ENCODE results near the gene MBD6. TPM values are rescaled to one million over a fixed set of nuclear protein-coding genes. Genes with fewer than 3 reads are reported as not detected.

Gene MBD6
- total and polyA plus RNA-seq, 5 donors: 16.4 to 50.9 (median 37.6) TPM

- WGBS: 64% methylated on average over 11 of the region's 11 CpGs
- no peak overlapping the region for H3K4me3 ChIP-seq (ENCODE audit: low read length)
Measured at GRCh38 chr12:57524814-57525614, 2.4 kb downstream of the MBD6 start.

GRCh38 chr12:57525615-57526383 is 3.2 kb downstream of the MBD6 start:
- 77% methylated on average over 16 of the region's 16 CpGs for WGBS
- H3K4me1 ChIP-seq (ENCODE audit: control insufficient read depth, insufficient read depth, low read length): peaks cover 10% of the 10 kb centered on the region
- H3K4me3 ChIP-seq (ENCODE audit: low read length): no peak overlapping the region

More at GRCh38 chr12:57524814-57525614, 2.4 kb downstream of the MBD6 start:
- Histone ChIP-seq H3K9me3 (ENCODE audit: control insufficient read depth, low read length) (no peaks in the 10 kb centered on the region), H3K27me3 (ENCODE audit: control insufficient read depth, insufficient read depth) (no peaks in the 10 kb centered on the region), H3K4me1 (ENCODE audit: control insufficient read depth, insufficient read depth, low read length) (peaks cover 10% of the 10 kb centered on the region), H3K27ac (ENCODE audit: low read length) (no peak overlapping the region)
- DNase-seq: peak in 1 of 3 donors; percentile 71
- intact Hi-C loops (cut with DNase I): no loop called here
- ATAC-seq: no peak

GRCh38 chr12:57526477-57527126 is 4.0 kb downstream of the MBD6 start:
- intact Hi-C loops (cut with DNase I): no loop called here
- no peak overlapping the region for H3K27ac ChIP-seq (ENCODE audit: low read length)
- DNase-seq: no peak
- ATAC-seq: no peak
- no peak overlapping the region for H3K4me3 ChIP-seq (ENCODE audit: low read length)
- H3K9me3 ChIP-seq (ENCODE audit: control insufficient read depth, low read length): no peaks in the 10 kb centered on the region
- H3K4me1 ChIP-seq (ENCODE audit: control insufficient read depth, insufficient read depth, low read length): peaks cover 6% of the 10 kb centered on the region
- no peaks in the 10 kb centered on the region for H3K27me3 ChIP-seq (ENCODE audit: control insufficient read depth, insufficient read depth)
- 77% methylated on average over 4 of the region's 4 CpGs for WGBS

More at GRCh38 chr12:57525615-57526383, 3.2 kb downstream of the MBD6 start:
- ATAC-seq (no peak), DNase-seq (peak in 1 of 3 donors; percentile 68)
- Histone ChIP-seq H3K27me3 (ENCODE audit: control insufficient read depth, insufficient read depth) (no peaks in the 10 kb centered on the region), H3K27ac (ENCODE audit: low read length) (no peak overlapping the region), H3K9me3 (ENCODE audit: control insufficient read depth, low read length) (no peaks in the 10 kb centered on the region)
- intact Hi-C loops (cut with DNase I): no loop called here

GRCh38 chr12:57527184-57527583 is 4.6 kb downstream of the MBD6 start:
- Histone ChIP-seq H3K9me3 (ENCODE audit: control insufficient read depth, low read length) (no peaks in the 10 kb centered on the region), H3K4me3 (ENCODE audit: low read length) (no peak overlapping the region), H3K4me1 (ENCODE audit: control insufficient read depth, insufficient read depth, low read length) (peaks cover 5% of the 10 kb centered on the region), H3K27me3 (ENCODE audit: control insufficient read depth, insufficient read depth) (no peaks in the 10 kb centered on the region), H3K27ac (ENCODE audit: low read length) (no peak overlapping the region)
- DNase-seq (no peak), ATAC-seq (no peak)
- intact Hi-C loops (cut with DNase I): no loop called here
- WGBS: 71% methylated on average over 5 of the region's 5 CpGs

GRCh38 chr12:57528176-57528575 is 5.6 kb downstream of the MBD6 start:
- Histone ChIP-seq H3K27ac (ENCODE audit: low read length) (no peak overlapping the region), H3K9me3 (ENCODE audit: control insufficient read depth, low read length) (no peaks in the 10 kb centered on the region), H3K4me3 (ENCODE audit: low read length) (no peak overlapping the region), H3K27me3 (ENCODE audit: control insufficient read depth, insufficient read depth) (no peaks in the 10 kb centered on the region), H3K4me1 (ENCODE audit: control insufficient read depth, insufficient read depth, low read length) (peaks cover 5% of the 10 kb centered on the region)
- WGBS: 74% methylated on average over 12 of the region's 12 CpGs
- no peak for ATAC-seq
- intact Hi-C loops (cut with DNase I): no loop called here
- no peak for DNase-seq

- Histone ChIP-seq H3K4me1 (ENCODE audit: control insufficient read depth, insufficient read depth, low read length) (peaks cover 3% of the 10 kb centered on the region), H3K4me3 (ENCODE audit: low read length) (no peak overlapping the region), H3K27me3 (ENCODE audit: control insufficient read depth, insufficient read depth) (no peaks in the 10 kb centered on the region), H3K27ac (ENCODE audit: low read length) (no peak overlapping the region), H3K9me3 (ENCODE audit: control insufficient read depth, low read length) (no peaks in the 10 kb centered on the region)
- DNase-seq (no peak), ATAC-seq (no peak)
- WGBS: 73% methylated on average over 10 of the region's 10 CpGs
- intact Hi-C loops (cut with DNase I): no loop called here
Measured at GRCh38 chr12:57528831-57529555, 6.4 kb downstream of the MBD6 start.

- ATAC-seq: no peak
- Histone ChIP-seq H3K27me3 (ENCODE audit: control insufficient read depth, insufficient read depth) (no peaks in the 10 kb centered on the region), H3K9me3 (ENCODE audit: control insufficient read depth, low read length) (no peaks in the 10 kb centered on the region), H3K27ac (ENCODE audit: low read length) (no peak overlapping the region), H3K4me1 (ENCODE audit: control insufficient read depth, insufficient read depth, low read length) (no peaks in the 10 kb centered on the region), H3K4me3 (ENCODE audit: low read length) (no peak overlapping the region)
- WGBS: 57% methylated on average over 6 of the region's 6 CpGs
- DNase-seq: no peak
- intact Hi-C loops (cut with DNase I): no loop called here
Measured at GRCh38 chr12:57529831-57530230, 7.2 kb downstream of the MBD6 start.

- no peak overlapping the region for H3K4me3 ChIP-seq (ENCODE audit: low read length)
- DNase-seq: no peak
- H3K4me1 ChIP-seq (ENCODE audit: control insufficient read depth, insufficient read depth, low read length): no peaks in the 10 kb centered on the region
- WGBS: 67% methylated on average over 5 of the region's 5 CpGs
- H3K27ac ChIP-seq (ENCODE audit: low read length): no peak overlapping the region
- intact Hi-C loops (cut with DNase I): no loop called here
- no peaks in the 10 kb centered on the region for H3K27me3 ChIP-seq (ENCODE audit: control insufficient read depth, insufficient read depth)
- no peak for ATAC-seq
- H3K9me3 ChIP-seq (ENCODE audit: control insufficient read depth, low read length): no peaks in the 10 kb centered on the region
Measured at GRCh38 chr12:57530396-57531142, 7.9 kb downstream of the MBD6 start.

- Histone ChIP-seq H3K9me3 (ENCODE audit: control insufficient read depth, low read length) (no peaks in the 10 kb centered on the region), H3K4me3 (ENCODE audit: low read length) (no peak overlapping the region), H3K27me3 (ENCODE audit: control insufficient read depth, insufficient read depth) (no peaks in the 10 kb centered on the region), H3K4me1 (ENCODE audit: control insufficient read depth, insufficient read depth, low read length) (no peaks in the 10 kb centered on the region), H3K27ac (ENCODE audit: low read length) (no peak overlapping the region)
- ATAC-seq (no peak), DNase-seq (no peak)
- intact Hi-C loops (cut with DNase I): no loop called here
- WGBS: 79% methylated on average over 1 of the region's 1 CpG
Measured at GRCh38 chr12:57531836-57532235, 9.2 kb downstream of the MBD6 start.

GRCh38 chr12:57533108-57533507 is 10.5 kb downstream of the MBD6 start:
- no peak for DNase-seq
- ATAC-seq: no peak
- H3K9me3 ChIP-seq (ENCODE audit: control insufficient read depth, low read length): no peaks in the 10 kb centered on the region
- no peak overlapping the region for H3K4me3 ChIP-seq (ENCODE audit: low read length)
- 90% methylated on average over 8 of the region's 8 CpGs for WGBS
- intact Hi-C loops (cut with DNase I): no loop called here
- no peaks in the 10 kb centered on the region for H3K4me1 ChIP-seq (ENCODE audit: control insufficient read depth, insufficient read depth, low read length)
- H3K27ac ChIP-seq (ENCODE audit: low read length): no peak overlapping the region
- H3K27me3 ChIP-seq (ENCODE audit: control insufficient read depth, insufficient read depth): no peaks in the 10 kb centered on the region

Data from right cardiac atrium (tissue), 5 donors.